LNCAP (cell line): ENCODE data around the gene TBX18.

Source experiments
- CTCF ChIP-seq: fragments of 450-650 bp; IDR thresholded peaks from 2 replicates; pipeline ENCODE4 v1.5.1; 2017; ENCODE audit warnings: mild to moderate bottlenecking

Gene TBX18

DNA sequence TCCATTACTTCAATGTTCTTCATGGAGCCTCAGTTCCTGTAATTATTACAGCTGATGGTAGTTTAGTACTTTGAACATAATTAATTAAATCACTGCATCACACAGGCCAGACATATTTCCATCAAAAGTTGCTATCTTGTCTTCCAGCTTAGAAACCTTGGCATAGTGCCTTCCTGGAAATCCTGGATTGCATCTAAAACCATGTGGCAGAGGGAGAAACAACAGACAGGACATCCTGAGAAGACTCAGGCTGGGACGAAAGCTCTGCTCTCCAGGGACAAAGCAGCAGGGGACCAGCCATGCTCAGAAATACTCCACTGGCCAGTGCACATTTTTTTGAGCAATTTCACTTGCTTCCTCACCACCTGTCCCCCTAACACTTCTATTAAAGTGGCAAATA, 55.3 kb downstream of the TBX18 start:
- no peak for TF ChIP-seq CTCF

DNA sequence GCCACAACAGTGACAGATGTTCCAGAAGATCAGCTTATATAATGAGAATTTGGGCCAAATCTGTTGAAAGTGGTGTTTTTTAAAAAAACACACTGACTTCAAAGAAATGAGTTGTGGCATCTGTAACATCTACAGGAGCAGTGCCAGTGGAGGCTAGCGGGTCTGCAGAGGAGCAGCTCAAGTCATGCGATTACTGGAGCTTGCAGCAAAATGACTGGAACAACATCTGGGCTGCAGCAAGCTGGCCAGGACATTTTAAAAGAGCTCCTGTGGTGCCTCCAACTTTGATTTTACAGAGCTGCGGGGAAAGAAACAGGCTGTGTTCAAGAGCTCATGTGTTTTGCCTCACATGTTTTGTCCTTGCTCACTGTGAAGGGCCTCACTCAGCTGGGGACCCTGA, 57.2 kb downstream of the TBX18 start:
- no peak for TF ChIP-seq CTCF

- no peak for TF ChIP-seq CTCF
These were observed 68.2 kb downstream of the TBX18 start for GRCh38 chr6:84696166-84696565.

- TF ChIP-seq CTCF = no peak
These were observed 72.3 kb downstream of the TBX18 start for GRCh38 chr6:84691978-84692623.

GRCh38 chr6:84688141-84688873, 76.1 kb downstream of the TBX18 start:
- TF ChIP-seq CTCF = no peak

DNA sequence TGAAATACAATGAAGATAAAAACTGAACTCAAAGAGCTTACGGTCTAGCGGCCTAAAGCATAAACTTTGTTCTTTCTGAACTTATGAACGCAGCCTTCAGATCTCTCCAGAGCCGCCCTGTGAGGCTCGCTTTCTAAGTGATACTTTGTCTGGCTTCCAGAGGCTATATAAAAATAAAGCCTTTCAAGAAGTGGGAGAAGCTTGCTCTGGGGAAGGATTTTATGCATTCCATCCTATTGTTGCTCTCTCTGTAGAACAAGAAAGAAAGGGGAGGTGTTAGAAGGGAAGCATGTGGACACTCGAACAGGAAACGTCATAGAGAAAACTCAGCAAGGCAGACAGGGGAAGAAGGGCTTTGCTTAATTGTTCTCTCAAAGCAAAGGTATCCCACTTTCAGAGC, 77.0 kb downstream of the TBX18 start:
- TF ChIP-seq CTCF = no peak

DNA sequence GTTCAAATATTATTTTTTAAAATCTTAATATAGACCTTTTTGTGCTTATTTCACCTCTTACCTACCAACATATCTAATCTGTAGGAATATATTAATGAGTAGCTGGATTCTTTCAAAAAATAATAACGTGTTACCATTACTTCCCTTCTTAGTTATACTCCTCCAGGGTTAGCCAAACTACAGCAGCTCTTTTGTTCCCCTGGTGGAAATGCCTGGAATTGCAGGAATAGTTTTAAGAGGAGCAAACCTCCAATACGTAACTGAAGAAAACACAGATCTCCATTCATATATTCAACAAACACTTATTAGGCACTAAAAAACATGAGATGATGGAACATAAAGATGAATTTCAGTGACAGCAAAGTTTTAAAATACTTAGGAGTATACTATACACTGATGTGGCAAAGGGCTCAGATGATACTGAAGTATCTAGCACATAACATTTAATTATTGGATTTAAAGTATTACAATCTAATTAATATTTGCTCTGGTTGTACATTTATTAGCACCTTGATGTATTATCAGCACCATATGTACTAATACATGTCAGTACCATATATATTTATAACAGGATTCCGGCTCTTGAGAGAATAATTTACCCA, 78.3 kb downstream of the TBX18 start:
- TF ChIP-seq CTCF = peak; percentile 68
